GM12801 (cell line): ENCODE measurements around the gene MRPL21.

Experiments used
- CTCF ChIP-seq: IDR thresholded peaks from one replicate; pipeline ENCODE4 v1.5.1; 2011; ENCODE audit warnings: control low read depth; ENCODE audit not compliant: insufficient read length; ENCODE audit errors: extremely low read depth

MRPL21 gene

DNA sequence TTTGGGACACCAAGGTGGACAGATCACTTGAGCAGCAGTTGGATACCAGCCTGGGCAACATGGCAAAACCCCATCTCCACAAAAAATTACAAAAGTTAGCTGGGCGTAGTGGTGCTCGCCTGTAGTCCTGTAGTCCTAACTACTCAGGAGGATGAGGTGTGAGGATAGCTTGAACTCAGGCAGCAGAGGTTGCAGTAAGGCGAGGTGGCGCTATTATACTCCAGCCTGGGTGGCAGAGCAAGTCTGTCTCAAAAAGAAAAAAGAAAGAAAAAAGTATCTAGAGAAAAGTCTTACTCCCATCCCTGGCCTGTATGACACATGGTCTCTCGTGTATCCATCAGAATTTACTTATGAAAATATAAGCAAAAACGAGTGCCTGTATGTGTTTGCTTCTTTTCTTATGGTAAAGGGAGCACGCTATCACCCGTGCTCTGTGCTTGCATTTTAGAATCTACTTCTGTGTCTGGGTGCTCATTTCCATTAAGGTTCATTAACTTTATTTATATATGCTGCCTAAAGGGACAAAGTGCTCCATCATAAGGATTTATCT lies 46.5 kb downstream of the MRPL21 start:
- no peak for TF ChIP-seq CTCF

- no peak for TF ChIP-seq CTCF
Measured at GRCh38 chr11:68855205-68855981, 48.2 kb downstream of the MRPL21 start.

- no peak for TF ChIP-seq CTCF
Measured at GRCh38 chr11:68854273-68854958, 49.2 kb downstream of the MRPL21 start.

DNA sequence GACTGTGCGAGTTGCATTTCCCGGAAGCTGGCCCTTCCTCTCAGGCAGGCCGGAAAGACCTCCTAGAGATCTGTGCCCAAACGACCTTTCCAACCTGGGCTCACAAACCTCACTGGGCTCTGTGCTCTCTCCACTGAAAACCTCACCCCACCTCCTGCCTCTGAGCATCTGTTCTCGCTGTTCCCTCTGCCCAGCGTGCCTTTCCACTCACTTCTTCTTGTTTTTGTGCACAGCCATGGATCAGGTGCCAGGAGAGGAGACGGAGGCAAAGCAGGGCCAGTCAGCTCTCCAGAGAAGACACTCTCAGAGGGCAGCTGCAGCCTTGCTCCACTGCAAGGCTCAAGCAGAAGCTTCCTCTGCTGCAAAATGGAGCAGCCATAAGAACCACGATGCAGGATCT lies 51.0 kb downstream of the MRPL21 start:
- TF ChIP-seq CTCF, result no peak

DNA sequence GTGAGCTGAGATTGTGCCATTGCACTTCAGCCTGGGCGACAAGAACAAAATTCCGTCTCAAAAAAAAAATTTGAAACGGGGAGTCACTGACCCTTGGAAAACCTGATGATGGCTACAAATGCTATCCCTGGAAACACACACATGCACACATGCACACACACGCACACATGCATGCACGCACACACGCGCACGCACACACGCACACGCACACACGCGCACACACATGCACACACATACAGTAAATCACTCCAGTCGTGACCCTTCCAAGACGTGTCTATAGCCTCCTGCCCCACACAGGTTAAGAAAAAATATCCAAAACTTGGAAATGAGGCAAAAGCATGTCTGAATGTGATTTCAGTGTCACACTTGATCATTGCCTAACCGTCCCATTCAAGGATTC lies 55.2 kb downstream of the MRPL21 start:
- no peak for TF ChIP-seq CTCF

- no peak for TF ChIP-seq CTCF
Measured at GRCh38 chr11:68847395-68847794, 56.2 kb downstream of the MRPL21 start.

GRCh38 chr11:68845351-68846002 lies 58.2 kb downstream of the MRPL21 start:
- no peak for TF ChIP-seq CTCF
